Loucy (cell line): ENCODE results near the gene EEPD1.

Source experiments
- H2AFZ ChIP-seq: fragments of 200-600 bp; sonication (generic); 2 replicates; pipeline ENCODE4 v1.6.0; 2016; ENCODE audit warnings: antibody characterized with exemption, mild to moderate bottlenecking, low read length, moderate library complexity
- H3F3A ChIP-seq: fragments of 200-600 bp; 2 replicates; pipeline ENCODE4 v1.6.0; 2016; ENCODE audit warnings: antibody characterized with exemption, low read depth, mild to moderate bottlenecking
- H3K27me3 ChIP-seq: fragments of 200-600 bp; sonication (generic); 2 replicates; pipeline ENCODE4 v1.6.1; 2014; ENCODE audit warnings: low read length, mild to moderate bottlenecking; ENCODE audit not compliant: insufficient read depth, poor library complexity, severe bottlenecking
- H3K36me3 ChIP-seq: fragments of 200-600 bp; sonication (generic); 2 replicates; pipeline ENCODE4 v1.6.1; 2016; ENCODE audit warnings: low read length; ENCODE audit not compliant: insufficient read depth
- H3K4me1 ChIP-seq: fragments of 200-600 bp; sonication (generic); 2 replicates; pipeline ENCODE4 v1.5.1; 2014; ENCODE audit warnings: low read length, mild to moderate bottlenecking; ENCODE audit not compliant: insufficient read depth, poor library complexity, severe bottlenecking
- H3K4me2 ChIP-seq: fragments of 200-600 bp; sonication (generic); 2 replicates; pipeline ENCODE4 v1.6.0; 2014; ENCODE audit warnings: antibody characterized with exemption, low read length, low read depth, mild to moderate bottlenecking; ENCODE audit not compliant: poor library complexity, severe bottlenecking
- H3K4me3 ChIP-seq: fragments of 200-600 bp; sonication (generic); 2 replicates; pipeline ENCODE4 v1.5.1; 2014; ENCODE audit warnings: low read length, mild to moderate bottlenecking, mixed read lengths; ENCODE audit not compliant: poor library complexity, severe bottlenecking
- H3K79me2 ChIP-seq: fragments of 200-600 bp; sonication (generic); 2 replicates; pipeline ENCODE4 v1.6.1; 2014; ENCODE audit warnings: low read length; ENCODE audit not compliant: insufficient read depth
- H3K9ac ChIP-seq: fragments of 200-600 bp; sonication (generic); 2 replicates; pipeline ENCODE4 v1.6.0; 2014; ENCODE audit warnings: mild to moderate bottlenecking, low read depth, low read length, moderate library complexity; ENCODE audit not compliant: poor library complexity, severe bottlenecking
- H3K9me2 ChIP-seq: fragments of 200-600 bp; sonication (generic); replicated peaks from 2 replicates; pipeline ENCODE4 v1.6.1; 2016; ENCODE audit warnings: low read depth, low read length, mixed read lengths
- H3K9me3 ChIP-seq: fragments of 200-600 bp; sonication (generic); 2 replicates; pipeline ENCODE4 v1.6.1; 2014; ENCODE audit warnings: mild to moderate bottlenecking, antibody characterized with exemption, low read length, low read depth; ENCODE audit not compliant: insufficient read depth
- H4K20me1 ChIP-seq: fragments of 200-600 bp; sonication (generic); 2 replicates; pipeline ENCODE4 v1.6.0; 2014; ENCODE audit warnings: antibody characterized with exemption, low read length, mild to moderate bottlenecking; ENCODE audit not compliant: insufficient read depth, poor library complexity, severe bottlenecking
- EZH2phosphoT487 ChIP-seq: fragments of 200-600 bp; IDR thresholded peaks from 2 replicates; pipeline ENCODE4 v1.6.1; 2018; ENCODE audit warnings: antibody characterized with exemption, mild to moderate bottlenecking, moderate library complexity, borderline replicate concordance
- TF ChIP-seq, protein P1 (sequence below): fragments of 200-600 bp; sonication (generic); conservative IDR thresholded peaks from 2 replicates; pipeline ENCODE4 v1.5.1; 2014; ENCODE audit warnings: mild to moderate bottlenecking, antibody characterized with exemption, low read length

The EEPD1 gene

DNA sequence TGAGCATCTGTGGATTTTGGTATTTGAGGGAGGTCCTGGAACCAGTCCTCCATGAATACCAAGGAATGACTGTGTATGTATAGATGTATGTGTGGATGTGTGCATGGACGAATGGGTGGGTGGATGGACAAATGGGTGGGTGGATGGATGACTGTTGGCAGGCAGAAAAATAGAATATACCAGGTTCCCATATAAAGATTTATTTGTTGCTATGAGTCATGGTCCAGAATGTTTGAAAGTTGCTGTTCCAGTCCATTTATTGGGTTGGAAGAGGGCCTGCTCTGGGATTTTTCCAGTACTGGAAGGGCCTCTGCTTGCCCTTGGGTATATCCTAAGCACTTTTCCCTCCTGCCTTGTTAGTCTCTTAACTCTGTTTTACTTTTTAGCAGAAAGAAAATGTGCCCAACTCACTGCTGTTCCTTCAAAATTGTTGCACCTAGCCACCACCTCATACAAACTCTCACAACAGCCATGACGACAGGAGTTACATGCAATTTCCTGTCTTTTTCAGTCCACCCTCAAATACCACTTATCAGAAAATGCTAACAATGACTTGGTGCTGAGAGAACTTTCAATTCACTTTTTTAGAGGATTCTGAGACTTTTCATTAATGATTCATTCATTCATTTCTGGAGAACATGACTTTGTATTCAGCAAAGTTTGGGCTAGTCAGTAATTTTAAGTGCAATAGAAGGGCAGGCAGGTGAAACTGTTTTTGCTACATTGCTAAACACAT, 108.1 kb downstream of the EEPD1 start:
- no peaks in the 10 kb centered on the region for H3K36me3 ChIP-seq
- H3K9me3 ChIP-seq = no peaks in the 10 kb centered on the region
- H3K4me3 ChIP-seq = no peak overlapping the region
- no peaks in the 10 kb centered on the region for H3K79me2 ChIP-seq
- TF ChIP-seq EZH2phosphoT487 = no peak
- TF ChIP-seq, protein P1, sequence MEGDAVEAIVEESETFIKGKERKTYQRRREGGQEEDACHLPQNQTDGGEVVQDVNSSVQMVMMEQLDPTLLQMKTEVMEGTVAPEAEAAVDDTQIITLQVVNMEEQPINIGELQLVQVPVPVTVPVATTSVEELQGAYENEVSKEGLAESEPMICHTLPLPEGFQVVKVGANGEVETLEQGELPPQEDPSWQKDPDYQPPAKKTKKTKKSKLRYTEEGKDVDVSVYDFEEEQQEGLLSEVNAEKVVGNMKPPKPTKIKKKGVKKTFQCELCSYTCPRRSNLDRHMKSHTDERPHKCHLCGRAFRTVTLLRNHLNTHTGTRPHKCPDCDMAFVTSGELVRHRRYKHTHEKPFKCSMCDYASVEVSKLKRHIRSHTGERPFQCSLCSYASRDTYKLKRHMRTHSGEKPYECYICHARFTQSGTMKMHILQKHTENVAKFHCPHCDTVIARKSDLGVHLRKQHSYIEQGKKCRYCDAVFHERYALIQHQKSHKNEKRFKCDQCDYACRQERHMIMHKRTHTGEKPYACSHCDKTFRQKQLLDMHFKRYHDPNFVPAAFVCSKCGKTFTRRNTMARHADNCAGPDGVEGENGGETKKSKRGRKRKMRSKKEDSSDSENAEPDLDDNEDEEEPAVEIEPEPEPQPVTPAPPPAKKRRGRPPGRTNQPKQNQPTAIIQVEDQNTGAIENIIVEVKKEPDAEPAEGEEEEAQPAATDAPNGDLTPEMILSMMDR = no peak
- H3K9me2 ChIP-seq = no peaks in the 10 kb centered on the region
- H3K4me1 ChIP-seq = peaks cover 54% of the 10 kb centered on the region
- H4K20me1 ChIP-seq = no peaks in the 10 kb centered on the region
- H3F3A ChIP-seq = no peaks in the 10 kb centered on the region
- H3K4me2 ChIP-seq = peak overlapping the region; percentile 9
- no peak overlapping the region for H3K9ac ChIP-seq
- no peaks in the 10 kb centered on the region for H3K27me3 ChIP-seq
- H2AFZ ChIP-seq = no peak overlapping the region; the same call in 1 of the 2 replicates

DNA sequence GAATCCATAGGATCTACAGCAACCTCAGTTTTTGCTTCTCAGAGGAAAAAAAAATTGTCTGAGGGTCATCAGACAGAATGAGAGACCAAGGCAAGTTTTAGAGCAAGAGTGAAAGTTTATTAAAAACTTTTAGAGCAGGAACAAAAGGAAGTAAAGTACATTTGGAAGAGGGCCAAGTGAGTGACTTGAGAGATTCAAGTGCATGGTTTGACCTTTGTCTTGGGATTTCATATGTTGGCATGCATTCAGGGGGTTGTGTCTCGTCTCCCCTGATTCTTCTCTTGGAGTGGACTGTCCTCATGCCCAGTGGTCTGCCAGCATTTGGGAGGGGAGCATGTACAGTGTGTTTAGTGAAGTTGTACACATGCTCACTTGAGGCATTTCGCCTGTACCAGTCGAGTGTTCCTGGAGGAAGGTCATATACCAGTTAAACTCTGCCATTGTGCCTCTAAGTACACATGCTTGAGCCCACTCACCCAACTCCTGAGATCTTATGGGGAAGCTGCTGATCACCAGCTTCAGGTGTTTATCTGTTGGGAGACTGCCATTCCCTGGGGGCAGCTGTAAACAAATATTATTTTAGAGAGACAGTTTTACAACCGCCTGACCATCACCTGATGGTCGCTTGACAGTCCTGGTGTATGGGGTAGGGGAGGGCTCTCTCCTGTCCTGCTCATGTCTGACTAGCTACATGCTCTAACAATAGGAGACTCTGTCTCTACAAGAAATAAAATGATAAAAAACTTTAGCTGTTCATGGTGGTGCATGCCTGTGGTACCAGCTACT, 109.4 kb downstream of the EEPD1 start:
- Histone ChIP-seq H3F3A (no peaks in the 10 kb centered on the region), H3K9me3 (no peaks in the 10 kb centered on the region), H3K27me3 (no peaks in the 10 kb centered on the region), H3K9me2 (no peaks in the 10 kb centered on the region), H3K79me2 (no peaks in the 10 kb centered on the region), H3K9ac (no peak overlapping the region), H3K4me3 (no peak overlapping the region), H4K20me1 (no peaks in the 10 kb centered on the region), H3K4me1 (peaks cover 56% of the 10 kb centered on the region), H3K36me3 (no peaks in the 10 kb centered on the region), H3K4me2 (no peak overlapping the region), H2AFZ (no peak overlapping the region)
- TF ChIP-seq, protein P1 = no peak
- no peak for TF ChIP-seq EZH2phosphoT487

DNA sequence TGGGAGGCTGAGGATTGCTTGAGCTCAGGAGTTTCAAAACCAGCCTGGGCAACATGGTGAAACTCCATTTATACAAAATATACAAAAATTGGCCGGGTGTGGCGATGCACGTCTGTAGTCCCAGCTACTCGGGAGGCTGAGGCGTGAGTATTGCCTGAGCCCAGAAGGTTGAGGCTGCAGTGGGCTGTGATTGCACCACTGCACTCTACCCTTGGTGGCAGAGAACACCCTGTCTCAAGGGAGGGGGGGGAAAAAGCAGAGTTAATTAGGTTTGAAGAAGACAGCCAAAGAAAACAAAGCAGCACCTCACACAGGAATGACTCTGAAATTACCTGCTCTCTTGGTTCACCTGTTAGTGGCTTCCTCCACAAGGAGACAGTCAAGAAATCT, 110.0 kb downstream of the EEPD1 start:
- no peaks in the 10 kb centered on the region for H3K36me3 ChIP-seq
- no peak overlapping the region for H3K4me2 ChIP-seq
- no peaks in the 10 kb centered on the region for H3K9me2 ChIP-seq
- H2AFZ ChIP-seq = no peak overlapping the region
- no peaks in the 10 kb centered on the region for H3F3A ChIP-seq
- peaks cover 56% of the 10 kb centered on the region for H3K4me1 ChIP-seq
- H3K79me2 ChIP-seq = no peaks in the 10 kb centered on the region
- no peaks in the 10 kb centered on the region for H4K20me1 ChIP-seq
- H3K9ac ChIP-seq = no peak overlapping the region
- no peaks in the 10 kb centered on the region for H3K27me3 ChIP-seq
- H3K4me3 ChIP-seq = no peak overlapping the region
- no peaks in the 10 kb centered on the region for H3K9me3 ChIP-seq
- TF ChIP-seq, protein P1 = no peak
- TF ChIP-seq EZH2phosphoT487 = no peak
